GM12878 (cell line): ENCODE results near the gene SETD4. TPM values are rescaled to one million over a fixed set of nuclear protein-coding genes. Genes with fewer than 3 reads are reported as not detected.

Experiments used
- ATAC-seq: fragments of 200-7000 bp; cut with Tn5 transposase; 3 replicates; pipeline ENCODE4 v1.9.1; 2020; ENCODE audit warnings: mild to moderate bottlenecking, moderate library complexity
- BruUV-seq: library from RNA; stranded (reverse); fragments of 400-500 nt; replicated peaks from 2 replicates; lab custom pipeline; 2021; lab: Mats Ljungman, UMichigan
- CTCF ChIA-PET: fragments of 300-600 bp; sonication (Branson Sonifier 250); formaldehyde crosslinking; extraction: SDS; loops from one replicate; lab custom pipeline; 2021; ENCODE audit warnings: inconsistent platforms; lab: Yijun Ruan, JAX
- POLR2A ChIA-PET: fragments of 350-600 bp; formaldehyde crosslinking; extraction: SDS; loops from one replicate; lab custom pipeline; 2021; ENCODE audit warnings: inconsistent platforms; lab: Charles Lee
- RAD21 ChIA-PET: fragments of 300-600 bp; sonication (Branson Sonifier 250); formaldehyde crosslinking; loops from one replicate; lab custom pipeline; 2023; ENCODE audit warnings: antibody characterized with exemption; ENCODE audit not compliant: unreplicated experiment; lab: Charles Lee
- SMC1A ChIA-PET: fragments of 300-600 bp; sonication (Branson Sonifier 250); formaldehyde crosslinking; loops from one replicate; lab custom pipeline; 2023; ENCODE audit not compliant: unreplicated experiment, uncharacterized antibody; lab: Charles Lee
- DNase-seq: peaks from one replicate; pipeline ENCODE4 v3.0.0-alpha.2; 2011; ENCODE audit warnings: low read depth, low spot score
- FAIRE-seq: peaks from 3 replicates; lab custom pipeline; 2011; peaks lifted over from hg19 to GRCh38; lab: Jason Lieb, UNC
- H2AFZ ChIP-seq: 2 replicates; pipeline ENCODE4 v1.6.0; 2011; ENCODE audit warnings: low read depth, low read length, control low read depth; ENCODE audit not compliant: control insufficient read depth
- H3K27ac ChIP-seq: 2 replicates; pipeline ENCODE4 v1.5.1; 2011; ENCODE audit warnings: control low read depth; ENCODE audit not compliant: control insufficient read depth, insufficient read depth
- H3K27me3 ChIP-seq, 2 experiments: replicated peaks in 1 of 2; 2 replicates each; pipeline versions ENCODE4 v1.6.0 to v1.6.1; 2011; ENCODE audit warnings: low read length in 1 of 2; ENCODE audit not compliant: control insufficient read depth in 2 of 2, insufficient read depth in 2 of 2
- H3K36me3 ChIP-seq, 2 experiments: 2 replicates each; pipeline ENCODE4 v1.5.1; 2011; ENCODE audit warnings: low read length in 1 of 2; ENCODE audit not compliant: control insufficient read depth in 2 of 2, insufficient read depth in 2 of 2
- H3K4me1 ChIP-seq: 2 replicates; pipeline ENCODE4 v1.6.1; 2011; ENCODE audit warnings: mild to moderate bottlenecking, low read length, moderate library complexity, mixed read lengths; ENCODE audit not compliant: control insufficient read depth, insufficient read depth
- H3K4me2 ChIP-seq: 2 replicates; pipeline ENCODE4 v1.6.0; 2011; ENCODE audit warnings: control low read depth; ENCODE audit not compliant: control insufficient read depth, insufficient read depth
- H3K4me3 ChIP-seq: fragments of 200-600 bp; sonication (generic); 2 replicates; pipeline ENCODE4 v1.5.1; 2016
- H3K79me2 ChIP-seq: 2 replicates; pipeline ENCODE4 v1.6.0; 2011; ENCODE audit warnings: low read length; ENCODE audit not compliant: control insufficient read depth, insufficient read depth
- H3K9ac ChIP-seq: 2 replicates; pipeline ENCODE4 v1.8.0; 2011; ENCODE audit warnings: low read length, control low read depth, mixed read lengths; ENCODE audit not compliant: control insufficient read depth, insufficient read depth
- H3K9me3 ChIP-seq: replicated peaks from 3 replicates; pipeline ENCODE4 v1.5.1; 2011; ENCODE audit warnings: mild to moderate bottlenecking, low read length; ENCODE audit not compliant: control insufficient read depth, insufficient read depth
- H4K20me1 ChIP-seq: 2 replicates; pipeline ENCODE4 v1.6.0; 2011; ENCODE audit not compliant: control insufficient read depth, insufficient read depth
- BCLAF1 ChIP-seq: fragments of 450-650 bp; IDR thresholded peaks from 2 replicates; pipeline ENCODE4 v1.6.1; 2017; ENCODE audit warnings: antibody characterized with exemption, mild to moderate bottlenecking, moderate library complexity
- CBX5 ChIP-seq: sonication (generic); IDR thresholded peaks from 2 replicates; pipeline ENCODE4 v1.6.1; 2016; ENCODE audit warnings: low read depth, moderate library complexity, mild to moderate bottlenecking, inconsistent platforms
- E2F8 ChIP-seq: fragments of 450-650 bp; IDR thresholded peaks from 2 replicates; pipeline ENCODE4 v1.6.1; 2018; ENCODE audit warnings: mild to moderate bottlenecking, low read depth, moderate library complexity; ENCODE audit not compliant: partially characterized antibody
- E4F1 ChIP-seq: fragments of 450-650 bp; IDR thresholded peaks from 2 replicates; pipeline ENCODE4 v1.6.1; 2018; ENCODE audit warnings: borderline replicate concordance, mild to moderate bottlenecking; ENCODE audit not compliant: partially characterized antibody
- EED ChIP-seq: sonication (generic); IDR thresholded peaks from 2 replicates; pipeline ENCODE4 v1.6.1; 2016; ENCODE audit warnings: antibody characterized with exemption, low read depth
- ESRRA ChIP-seq: IDR thresholded peaks from 2 replicates; pipeline ENCODE4 v1.6.1; 2012; ENCODE audit warnings: mild to moderate bottlenecking, low read length, improper control_type of control experiment
- ETV6 ChIP-seq, 2 experiments: fragments of 450-650 bp in 1 of 2; IDR thresholded peaks in 1 of 2; conservative IDR thresholded peaks in 1 of 2; 2 replicates each; pipeline ENCODE4 v1.6.1; 2014; ENCODE audit warnings: antibody characterized with exemption in 1 of 2, borderline replicate concordance in 1 of 2, low read depth in 1 of 2, mild to moderate bottlenecking in 1 of 2, moderate library complexity in 1 of 2
- HDAC2 ChIP-seq: fragments of 200-600 bp; sonication (generic); IDR thresholded peaks from 2 replicates; pipeline ENCODE4 v1.6.1; 2017
- IKZF1 ChIP-seq: fragments of 450-650 bp; conservative IDR thresholded peaks from 2 replicates; pipeline ENCODE4 v1.6.1; 2017; ENCODE audit warnings: antibody characterized with exemption, mild to moderate bottlenecking
- KAT2A ChIP-seq: conservative IDR thresholded peaks from 2 replicates; pipeline ENCODE4 v1.6.1; 2011; ENCODE audit warnings: low read depth, low read length; ENCODE audit not compliant: control insufficient read depth
- LARP7 ChIP-seq: fragments of 450-650 bp; IDR thresholded peaks from 2 replicates; pipeline ENCODE4 v1.6.1; 2017; ENCODE audit warnings: mild to moderate bottlenecking
- RB1 ChIP-seq: fragments of 450-650 bp; formaldehyde crosslinking; IDR thresholded peaks from 2 replicates; pipeline ENCODE4 v1.6.1; 2017; ENCODE audit warnings: mild to moderate bottlenecking, borderline replicate concordance
- RCOR1 ChIP-seq: conservative IDR thresholded peaks from 2 replicates; pipeline ENCODE4 v1.6.1; 2012; ENCODE audit warnings: low read depth, low read length, improper control_type of control experiment
- TBL1XR1 ChIP-seq: IDR thresholded peaks from 2 replicates; pipeline ENCODE4 v1.6.1; 2012; ENCODE audit warnings: low read depth, low read length, improper control_type of control experiment
- ZNF24 ChIP-seq: fragments of 450-650 bp; IDR thresholded peaks from 2 replicates; pipeline ENCODE4 v1.6.1; 2017; ENCODE audit warnings: antibody characterized with exemption, mild to moderate bottlenecking
- WGBS: methylation state at CpG from one replicate; pipeline ENCODE4 v1.1.6; 2016; ENCODE audit warnings: low lambda C conversion rate; ENCODE audit not compliant: insufficient replicate concordance, insufficient coverage; ENCODE audit errors: missing lambda C conversion rate; 5-methylcytosine and 5-hydroxymethylcytosine counted together
- in situ Hi-C: fragments of 300-500 bp; cut with MboI; formaldehyde crosslinking; loops from 9 replicates; pipeline ENCODE4 v1.14.3; 2018; ENCODE audit warnings: mixed read lengths
- intact Hi-C: fragments of 100-400 bp; cut with micrococcal nuclease; formaldehyde crosslinking; loops from one replicate; pipeline ENCODE4 v1.14.2; 2022; ENCODE audit not compliant: unreplicated experiment
- polyA plus RNA-seq, 11 experiments: library from polyadenylated mRNA; depleted of rRNA in 4 of 11; unstranded in 6 of 11; stranded (reverse) in 5 of 11; fragments of >200 nt; fragmentation: Nextera tagmentation in 4 of 11; fragmentation: Illumina TruSeq in 1 of 11; extraction: Ambion mirVana in 4 of 11; extraction: Trizol in 1 of 11; gene quantifications; 1 replicate in 1 of 11; 2 replicates in 10 of 11; pipeline versions ENCODE4 v1.2.1 to v1.2.3, GENCODE V29; 2011 to 2016; ENCODE audit warnings: inconsistent platforms in 2 of 11, missing spikeins in 2 of 11, low read depth in 1 of 11
- total RNA-seq, 4 experiments: library from RNA; depleted of rRNA in 3 of 4; stranded (reverse); fragments of >200 nt in 3 of 4; fragmentation: Illumina TruSeq in 1 of 4; extraction: Trizol in 1 of 4; gene quantifications; 2 replicates each; pipeline versions ENCODE4 v1.2.1 to v1.2.3, GENCODE V29; 2013 to 2021

Gene SETD4
- total and polyA plus RNA-seq, 10 of the 15 experiments (the other 5 are each of a cell fraction or from before 2014, with no cell fraction given), result 10.3 to 37.0 (median 18.6) TPM

- TF ChIP-seq ETV6 (conservative IDR thresholded peaks at IDR 0.05 in 1 of 2, IDR thresholded peaks at IDR 0.05 in 1 of 2; ENCODE audit: borderline replicate concordance in 1 of 2, low read depth in 1 of 2) (no peak), CBX5 (no peak), TBL1XR1 (no peak), EED (no peak), RCOR1 (no peak), ESRRA (no peak), KAT2A (no peak), IKZF1 (no peak)
Observed at GRCh38 chr21:36064085-36064460, 3.7 kb upstream of the SETD4 start (continued).

GRCh38 chr21:36063375-36064084 is 3.2 kb upstream of the SETD4 start:
- no peaks in the 10 kb centered on the region; the same call in none of the 3 replicates for H3K9me3 ChIP-seq
- POLR2A ChIA-PET, result interaction anchor here (0.7 to 1.3 kb wide), 2 partner anchors 9 to 10 kb away, joined by 3 to 5 read pairs; no protein-coding TSS in a partner anchor
- H3K9ac ChIP-seq, result no peak overlapping the region
- WGBS, result 80% methylated on average over 14 of the region's 14 CpGs
- H3K4me3 ChIP-seq, result no peak overlapping the region
- no peaks in the 10 kb centered on the region for H4K20me1 ChIP-seq
- no peak for DNase-seq
- no peak overlapping the region for H3K27ac ChIP-seq
- H2AFZ ChIP-seq, result no peak overlapping the region
- RAD21 ChIA-PET, result no interaction called here
- H3K36me3 ChIP-seq, result no peaks in the 10 kb centered on the region
- SMC1A ChIA-PET, result no interaction called here
- no peaks in the 10 kb centered on the region for H3K4me1 ChIP-seq
- ATAC-seq, result no peak
- no peak overlapping the region for H3K4me2 ChIP-seq
- peaks cover 10% of the 10 kb centered on the region for H3K79me2 ChIP-seq
- no peaks in the 10 kb centered on the region for H3K27me3 ChIP-seq
- CTCF ChIA-PET, result no interaction called here
- in situ Hi-C loops, result no loop called here
- intact Hi-C loops, result no loop called here
- no TSS peak for BruUV-seq
- FAIRE-seq, result no peak
- TF ChIP-seq ZNF24 (no peak), E4F1 (no peak), E2F8 (no peak), LARP7 (no peak), RB1 (no peak), BCLAF1 (no peak), HDAC2 (no peak)
